ENCODE measurements around the gene H3-3A. TPM values are rescaled to one million over a fixed set of nuclear protein-coding genes. Genes with fewer than 3 reads are reported as not detected.
"Not testable (repeated sequence)": the region's sequence is repeated elsewhere in the genome, so short reads cannot be mapped to it uniquely, and the experiment has no call there.

H3-3A gene
- total RNA-seq, 2 donors from 2014 or later, result 226 to 258 TPM

GRCh38 chr1:226091461-226091860 lies 28.9 kb downstream of the H3-3A start:
- H3K9me3 ChIP-seq, result no peaks in the 10 kb centered on the region
- no peaks in the 10 kb centered on the region for H3K27me3 ChIP-seq (replicated peaks; ENCODE audit: insufficient read depth)
- TF ChIP-seq CTCF (IDR thresholded peaks at IDR 0.05), result no peak
- ATAC-seq (ENCODE audit: insufficient number of reproducible peaks, low FRiP score, low read depth), result no peak
- DNase-seq (ENCODE audit: low spot score), result no peak
- H3K36me3 ChIP-seq, result no peaks in the 10 kb centered on the region
- no peak overlapping the region for H3K27ac ChIP-seq
- H3K4me3 ChIP-seq, result no peak overlapping the region
- H3K4me1 ChIP-seq (ENCODE audit: control insufficient read depth in 1 of 2, low read depth in 2 of 2), result no peaks in the 10 kb centered on the region

GRCh38 chr1:226092048-226092820 lies 29.7 kb downstream of the H3-3A start:
- H3K4me3 ChIP-seq; H3K4me1 ChIP-seq (ENCODE audit: control insufficient read depth in 1 of 2, low read depth in 2 of 2); ATAC-seq (ENCODE audit: insufficient number of reproducible peaks, low FRiP score, low read depth); H3K9me3 ChIP-seq; DNase-seq (ENCODE audit: low spot score); H3K27me3 ChIP-seq (replicated peaks; ENCODE audit: insufficient read depth); H3K36me3 ChIP-seq; H3K27ac ChIP-seq: not testable (repeated sequence)

DNA sequence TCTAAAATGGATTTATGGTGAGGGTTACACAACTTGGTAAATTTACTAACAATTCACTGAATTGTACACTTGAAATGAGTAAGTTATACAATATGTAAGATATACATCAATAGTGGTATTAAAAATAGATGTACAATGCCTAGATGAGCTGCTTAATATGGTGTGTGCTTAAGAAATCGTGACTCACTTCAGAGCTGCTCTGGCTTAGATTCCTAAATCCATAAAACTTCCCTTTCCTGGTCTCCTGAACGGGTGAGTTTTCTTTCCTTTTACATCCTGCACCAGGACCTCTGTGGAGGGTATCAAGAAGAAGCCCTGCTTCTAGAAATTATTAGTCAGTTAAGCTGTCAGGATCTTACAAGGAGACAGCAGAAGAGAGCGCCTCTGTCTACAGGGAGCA lies 30.4 kb downstream of the H3-3A start:
- Histone ChIP-seq H3K9me3 (no peaks in the 10 kb centered on the region), H3K27ac (no peak overlapping the region), H3K4me3 (no peak overlapping the region), H3K27me3 (replicated peaks; ENCODE audit: insufficient read depth) (no peaks in the 10 kb centered on the region), H3K4me1 (ENCODE audit: control insufficient read depth in 1 of 2, low read depth in 2 of 2) (no peaks in the 10 kb centered on the region), H3K36me3 (no peaks in the 10 kb centered on the region)
- TF ChIP-seq CTCF (IDR thresholded peaks at IDR 0.05), result no peak
- ATAC-seq (ENCODE audit: insufficient number of reproducible peaks, low FRiP score, low read depth) (no peak), DNase-seq (ENCODE audit: low spot score) (no peak)

GRCh38 chr1:226093621-226094020 lies 31.1 kb downstream of the H3-3A start:
- Histone ChIP-seq H3K4me3 (no peak overlapping the region), H3K27ac (no peak overlapping the region), H3K27me3 (replicated peaks; ENCODE audit: insufficient read depth) (no peaks in the 10 kb centered on the region), H3K36me3 (no peaks in the 10 kb centered on the region), H3K9me3 (no peaks in the 10 kb centered on the region), H3K4me1 (ENCODE audit: control insufficient read depth in 1 of 2, low read depth in 2 of 2) (no peaks in the 10 kb centered on the region)
- DNase-seq (ENCODE audit: low spot score) (no peak), ATAC-seq (ENCODE audit: insufficient number of reproducible peaks, low FRiP score, low read depth) (no peak)
- TF ChIP-seq CTCF (IDR thresholded peaks at IDR 0.05), result no peak

DNA sequence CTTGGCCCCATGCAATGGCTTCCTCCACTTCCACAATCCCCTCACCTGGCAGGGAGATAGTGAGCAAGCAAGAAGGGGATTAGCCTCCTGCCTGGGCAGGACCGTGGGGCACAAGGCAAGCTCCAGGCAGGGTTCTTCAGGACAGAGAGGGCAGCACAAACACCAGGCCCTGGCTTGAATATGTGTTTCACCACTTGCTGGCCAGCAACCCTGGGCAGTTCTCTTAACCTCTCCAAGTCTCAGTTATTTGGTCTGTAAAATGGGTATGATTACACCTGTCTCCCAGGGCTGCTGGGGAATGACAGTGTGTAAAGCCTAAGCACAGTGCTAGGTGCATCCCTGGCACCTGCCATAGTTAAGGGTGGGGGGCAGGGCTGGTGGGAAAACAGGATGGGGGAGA lies 31.9 kb downstream of the H3-3A start:
- DNase-seq (ENCODE audit: low spot score), result no peak
- no peak for TF ChIP-seq CTCF (IDR thresholded peaks at IDR 0.05)
- H3K9me3 ChIP-seq, result no peaks in the 10 kb centered on the region

GRCh38 chr1:226095286-226095685 lies 32.8 kb downstream of the H3-3A start:
- no peaks in the 10 kb centered on the region for H3K27me3 ChIP-seq (replicated peaks; ENCODE audit: insufficient read depth)
- H3K27ac ChIP-seq, result no peak overlapping the region
- H3K9me3 ChIP-seq, result no peaks in the 10 kb centered on the region
- H3K36me3 ChIP-seq, result no peaks in the 10 kb centered on the region
- ATAC-seq (ENCODE audit: insufficient number of reproducible peaks, low FRiP score, low read depth) (no peak), DNase-seq (ENCODE audit: low spot score) (no peak)
- no peak for TF ChIP-seq CTCF (IDR thresholded peaks at IDR 0.05)
- H3K4me3 ChIP-seq, result no peak overlapping the region
- peaks cover 0 to 4% of the 10 kb centered on the region in 2 donors for H3K4me1 ChIP-seq (ENCODE audit: control insufficient read depth in 1 of 2, low read depth in 2 of 2)

More for the DNA sequence above, 31.9 kb downstream of the H3-3A start:
- H3K27me3 ChIP-seq (replicated peaks; ENCODE audit: insufficient read depth), result no peaks in the 10 kb centered on the region
- H3K27ac ChIP-seq, result no peak overlapping the region
- H3K4me1 ChIP-seq (ENCODE audit: control insufficient read depth in 1 of 2, low read depth in 2 of 2), result no peaks in the 10 kb centered on the region
- H3K4me3 ChIP-seq, result no peak overlapping the region
- H3K36me3 ChIP-seq, result no peaks in the 10 kb centered on the region
- no peak for ATAC-seq (ENCODE audit: insufficient number of reproducible peaks, low FRiP score, low read depth)
